Esophagus muscularis mucosa (tissue), 4 donors: ENCODE measurements around the gene DSP.

Experiments used
- CTCF ChIP-seq, 3 experiments: fragments of 200-600 bp in 2 of 3; fragments of 450-650 bp in 1 of 3; sonication (generic) in 2 of 3; IDR thresholded peaks; one replicate each; pipeline ENCODE4 v1.5.1; 2017 to 2019; ENCODE audit warnings: antibody characterized with exemption in 3 of 3, mild to moderate bottlenecking in 2 of 3, moderate library complexity in 1 of 3
- EP300 ChIP-seq: sonication (generic); formaldehyde crosslinking; IDR thresholded peaks from one replicate; pipeline ENCODE4 v1.6.1; 2017; ENCODE audit warnings: antibody characterized with exemption
- POLR2A ChIP-seq: fragments of 450-650 bp; IDR thresholded peaks from one replicate; pipeline ENCODE4 v1.6.1; 2017; ENCODE audit warnings: antibody characterized with exemption, moderate library complexity, mild to moderate bottlenecking, low read depth
- POLR2AphosphoS5 ChIP-seq, 2 donors: sonication (generic); formaldehyde crosslinking; IDR thresholded peaks; one replicate each; pipeline ENCODE4 v1.6.1; 2017; ENCODE audit warnings: antibody characterized with exemption in 2 of 2

DNA sequence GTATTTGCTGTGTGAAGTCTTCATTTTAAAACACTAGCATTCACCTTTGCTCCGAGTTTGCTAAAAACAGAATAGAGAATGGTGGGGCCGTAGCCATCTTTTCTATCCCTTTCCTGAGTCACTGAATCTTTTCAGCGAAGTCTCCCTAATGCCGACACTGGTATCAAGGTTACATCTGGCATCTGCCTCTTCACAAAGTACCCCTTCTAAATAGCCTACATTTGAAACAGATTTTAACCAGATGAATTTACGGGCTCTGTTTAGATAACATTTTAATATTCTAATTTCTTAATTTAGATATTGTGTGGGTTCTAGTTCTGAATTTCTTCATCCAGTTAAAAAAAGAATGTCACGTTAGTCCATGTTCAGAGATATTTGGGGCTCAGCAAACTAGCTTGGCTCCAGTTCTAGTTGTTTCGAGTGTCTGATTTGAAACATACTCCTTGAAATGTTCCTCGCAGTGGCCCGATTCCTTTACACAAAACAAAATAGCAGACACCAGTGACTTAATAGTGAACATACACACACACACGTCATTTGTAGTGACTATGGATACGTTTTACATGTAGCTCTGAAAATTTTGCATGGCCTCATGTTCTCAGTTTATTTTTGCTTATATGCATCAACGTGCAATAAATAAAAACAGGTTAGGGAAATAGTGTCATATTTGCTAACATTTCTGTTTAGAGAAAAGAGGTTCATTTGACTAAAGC is 15.1 kb downstream of the DSP start:
- TF ChIP-seq CTCF (IDR thresholded peaks at IDR 0.05) (no peak), POLR2A (no peak), EP300 (no peak), POLR2AphosphoS5 (IDR thresholded peaks at IDR 0.05) (no peak)
